ENCODE results near the gene GOLGA3.

The GOLGA3 gene

GRCh38 chr12:132772606-132773005 lies 56.1 kb downstream of the GOLGA3 start:
- no peak overlapping the region for H3K27ac ChIP-seq
- TF ChIP-seq CTCF (conservative IDR thresholded peaks at IDR 0.05), result no peak

- H3K27ac ChIP-seq, result no peak overlapping the region
- TF ChIP-seq CTCF (conservative IDR thresholded peaks at IDR 0.05), result no peak
Measured at GRCh38 chr12:132771126-132771838, 57.4 kb downstream of the GOLGA3 start.

GRCh38 chr12:132766380-132767085 lies 62.1 kb downstream of the GOLGA3 start:
- no peak; the same call in 1 of the 2 replicates for TF ChIP-seq CTCF (conservative IDR thresholded peaks at IDR 0.05)
- peak overlapping the region; percentile 65 for H3K27ac ChIP-seq

GRCh38 chr12:132765361-132765760 lies 63.3 kb downstream of the GOLGA3 start:
- no peak overlapping the region for H3K27ac ChIP-seq
- no peak for TF ChIP-seq CTCF (conservative IDR thresholded peaks at IDR 0.05)

GRCh38 chr12:132764231-132764630 lies 64.4 kb downstream of the GOLGA3 start:
- no peak for TF ChIP-seq CTCF (conservative IDR thresholded peaks at IDR 0.05)
- no peak overlapping the region for H3K27ac ChIP-seq

- peak; percentile 51 for TF ChIP-seq CTCF (conservative IDR thresholded peaks at IDR 0.05)
Measured at GRCh38 chr12:132761921-132762583, 66.6 kb downstream of the GOLGA3 start.

More at GRCh38 chr12:132761921-132762583, 66.6 kb downstream of the GOLGA3 start:
- H3K27ac ChIP-seq, result peak overlapping the region; percentile 97

Data from VCaP (cell line).